Uterus (tissue), 4 donors: Measurements from ENCODE around the gene CCDC102B. TPM values are rescaled to one million over a fixed set of nuclear protein-coding genes. Genes with fewer than 3 reads are reported as not detected.

ENCODE experiments used
- DNase-seq, 2 donors: peaks; one replicate each; pipeline ENCODE4 v3.0.0-alpha.2; 2019 to 2020
- H3K27ac ChIP-seq, 2 donors: fragments of 200-600 bp; sonication (generic); 1 replicate in 1 of 2; 2 replicates in 1 of 2; pipeline ENCODE4 v1.5.1; 2016 to 2018
- H3K27me3 ChIP-seq, 2 donors: fragments of 200-600 bp; sonication (generic); one replicate each; pipeline ENCODE4 v1.5.1; 2018 to 2019; ENCODE audit warnings: control low read depth in 1 of 2
- H3K36me3 ChIP-seq, 2 donors: fragments of 200-600 bp; sonication (generic); one replicate each; pipeline ENCODE4 v1.5.1; 2019; ENCODE audit warnings: control low read depth in 1 of 2
- H3K4me1 ChIP-seq, 2 donors: fragments of 200-600 bp; sonication (generic); one replicate each; pipeline ENCODE4 v1.5.1; 2018 to 2019; ENCODE audit warnings: control low read depth in 1 of 2
- H3K4me3 ChIP-seq, 2 donors: fragments of 200-600 bp; sonication (generic); 1 replicate in 1 of 2; 2 replicates in 1 of 2; pipeline ENCODE4 v1.5.1; 2018 to 2019; ENCODE audit warnings: mild to moderate bottlenecking in 1 of 2
- H3K9me3 ChIP-seq, 2 donors: fragments of 200-600 bp; sonication (generic); one replicate each; pipeline ENCODE4 v1.5.1; 2019; ENCODE audit warnings: control low read depth in 1 of 2
- CTCF ChIP-seq, 4 experiments: fragments of 200-600 bp in 2 of 4; fragments of 450-650 bp in 2 of 4; sonication (generic) in 2 of 4; IDR thresholded peaks; one replicate each; pipeline ENCODE4 v1.5.1; 2016 to 2019; ENCODE audit warnings: antibody characterized with exemption in 4 of 4, mild to moderate bottlenecking in 2 of 4, moderate library complexity in 1 of 4
- POLR2A ChIP-seq, 2 donors: fragments of 450-650 bp; IDR thresholded peaks; one replicate each; pipeline ENCODE4 v1.6.1; 2016; ENCODE audit warnings: antibody characterized with exemption in 2 of 2, mild to moderate bottlenecking in 1 of 2, moderate library complexity in 1 of 2
- intact Hi-C: fragments of 100-400 bp; cut with DNase I; formaldehyde crosslinking; loops from one replicate; pipeline ENCODE4 v1.15.1; 2023; ENCODE audit warnings: low total_unique reads
- total RNA-seq, 4 donors: library from RNA; depleted of rRNA in 3 of 4; stranded (reverse); fragments of >200 nt in 3 of 4; gene quantifications; one replicate each; pipeline versions ENCODE4 v1.1.0 to v1.2.4, GENCODE V29; 2014 to 2023
- donor health status: DM: yes; HTN: yes; CAD: no.

The CCDC102B gene
- total RNA-seq, 4 donors from 2014 or later, result 0.77 to 39.7 (median 3.2) TPM; not detected in 1

- DNase-seq, result no peak
- TF ChIP-seq CTCF (IDR thresholded peaks at IDR 0.05), result no peak
- H3K36me3 ChIP-seq, result no peaks in the 10 kb centered on the region
- no peaks in the 10 kb centered on the region for H3K4me1 ChIP-seq
- no peaks in the 10 kb centered on the region for H3K27me3 ChIP-seq
- H3K27ac ChIP-seq, result no peak overlapping the region
- no peak overlapping the region for H3K4me3 ChIP-seq
- H3K9me3 ChIP-seq, result no peaks in the 10 kb centered on the region
- intact Hi-C loops, result no loop called here
Observed at GRCh38 chr18:68916734-68917133, 118.9 kb downstream of the CCDC102B start.

- Histone ChIP-seq H3K27ac (no peak overlapping the region), H3K36me3 (no peaks in the 10 kb centered on the region), H3K9me3 (no peaks in the 10 kb centered on the region), H3K4me1 (no peaks in the 10 kb centered on the region), H3K4me3 (no peak overlapping the region), H3K27me3 (no peaks in the 10 kb centered on the region)
- intact Hi-C loops, result no loop called here
- TF ChIP-seq POLR2A (IDR thresholded peaks at IDR 0.05) (no peak), CTCF (IDR thresholded peaks at IDR 0.05) (no peak)
- DNase-seq, result no peak
Observed at GRCh38 chr18:68918216-68918615, 120.3 kb downstream of the CCDC102B start.

GRCh38 chr18:68919900-68920299, 122.0 kb downstream of the CCDC102B start:
- H3K27ac ChIP-seq, result no peak overlapping the region
- no peak overlapping the region for H3K4me3 ChIP-seq
- intact Hi-C loops, result no loop called here
- no peak for TF ChIP-seq POLR2A (IDR thresholded peaks at IDR 0.05)
- no peak for TF ChIP-seq CTCF (IDR thresholded peaks at IDR 0.05)
- no peaks in the 10 kb centered on the region for H3K4me1 ChIP-seq
- H3K36me3 ChIP-seq, result no peaks in the 10 kb centered on the region
- no peak for DNase-seq
- H3K9me3 ChIP-seq, result no peaks in the 10 kb centered on the region
- no peaks in the 10 kb centered on the region for H3K27me3 ChIP-seq

GRCh38 chr18:68922392-68922791, 124.5 kb downstream of the CCDC102B start:
- Histone ChIP-seq H3K36me3 (no peaks in the 10 kb centered on the region), H3K27ac (no peak overlapping the region), H3K27me3 (no peaks in the 10 kb centered on the region), H3K4me3 (no peak overlapping the region), H3K4me1 (no peaks in the 10 kb centered on the region), H3K9me3 (no peaks in the 10 kb centered on the region)
- DNase-seq, result no peak
- intact Hi-C loops, result no loop called here
- TF ChIP-seq CTCF (IDR thresholded peaks at IDR 0.05) (no peak), POLR2A (IDR thresholded peaks at IDR 0.05) (no peak)

- Histone ChIP-seq H3K27me3 (no peaks in the 10 kb centered on the region), H3K36me3 (no peaks in the 10 kb centered on the region), H3K4me1 (no peaks in the 10 kb centered on the region), H3K27ac (no peak overlapping the region), H3K4me3 (no peak overlapping the region), H3K9me3 (no peaks in the 10 kb centered on the region)
- intact Hi-C loops, result no loop called here
- TF ChIP-seq CTCF (IDR thresholded peaks at IDR 0.05) (no peak), POLR2A (IDR thresholded peaks at IDR 0.05) (no peak)
- DNase-seq, result no peak
Observed at GRCh38 chr18:68925268-68925667, 127.4 kb downstream of the CCDC102B start.
